HepG2 (cell line): ENCODE data around the gene TUBA4B. TPM values are rescaled to one million over a fixed set of nuclear protein-coding genes. Genes with fewer than 3 reads are reported as not detected.

Source experiments
- CHD4 ChIP-seq: fragments of 200-600 bp; sonication (generic); IDR thresholded peaks from 2 replicates; pipeline ENCODE4 v1.7.0; 2017; ENCODE audit warnings: mild to moderate bottlenecking, low read length, borderline replicate concordance
- HMG20B ChIP-seq: conservative IDR thresholded peaks from 2 replicates; pipeline ENCODE4 v1.6.1; 2016; ENCODE audit warnings: missing genetic modification reagents, missing compliant biosample characterization
- HOXD1 ChIP-seq: sonication (generic); formaldehyde crosslinking; IDR thresholded peaks from 2 replicates; pipeline ENCODE4 v1.5.0; 2020; ENCODE audit warnings: missing genetic modification reagents
- PHF21A ChIP-seq: sonication (generic); formaldehyde crosslinking; IDR thresholded peaks from 2 replicates; pipeline ENCODE4 v1.5.0; 2020; ENCODE audit warnings: mild to moderate bottlenecking, missing genetic modification reagents
- ZBTB20 ChIP-seq: sonication (generic); formaldehyde crosslinking; IDR thresholded peaks from 2 replicates; pipeline ENCODE4 v1.8.1; 2023; ENCODE audit warnings: missing genetic modification reagents, low read depth, mild to moderate bottlenecking, borderline replicate concordance
- ZFY ChIP-seq: sonication (generic); formaldehyde crosslinking; IDR thresholded peaks from 2 replicates; pipeline ENCODE4 v1.4.0; 2020; ENCODE audit warnings: missing genetic modification reagents
- ZNF124 ChIP-seq: sonication (generic); formaldehyde crosslinking; IDR thresholded peaks from 2 replicates; pipeline ENCODE4 v1.4.0; 2020; ENCODE audit warnings: missing genetic modification reagents
- ZNF616 ChIP-seq: sonication (generic); formaldehyde crosslinking; IDR thresholded peaks from 2 replicates; pipeline ENCODE4 v1.5.0; 2020; ENCODE audit warnings: low read depth, mild to moderate bottlenecking, missing genetic modification reagents
- ZSCAN30 ChIP-seq: sonication (generic); formaldehyde crosslinking; IDR thresholded peaks from 2 replicates; pipeline ENCODE4 v1.5.0; 2020; ENCODE audit warnings: mild to moderate bottlenecking, missing genetic modification reagents
- polyA plus RNA-seq, 8 experiments: library from polyadenylated mRNA; depleted of rRNA in 3 of 8; stranded (reverse) in 7 of 8; unstranded in 1 of 8; fragments of >200 nt; fragmentation: Illumina TruSeq in 4 of 8; extraction: Trizol in 4 of 8; gene quantifications; 2 replicates each; pipeline versions ENCODE4 v1.2.1 to v1.2.3, GENCODE V29; 2011 to 2016; ENCODE audit warnings: low read depth in 4 of 8, missing spikeins in 1 of 8, mixed read lengths in 1 of 8; ENCODE audit not compliant: insufficient read depth in 1 of 8
- total RNA-seq, 5 experiments: library from RNA; depleted of rRNA; stranded (reverse); fragments of >200 nt; fragmentation: Illumina TruSeq; extraction: Trizol; gene quantifications; 2 replicates each; pipeline ENCODE4 v1.2.3, GENCODE V29; 2016; ENCODE audit warnings: low read depth in 1 of 5
- TF ChIP-seq, protein P1 (sequence below): sonication (generic); formaldehyde crosslinking; IDR thresholded peaks from 2 replicates; pipeline ENCODE4 v1.9.0; 2021; ENCODE audit warnings: mild to moderate bottlenecking, missing genetic modification reagents
- TF ChIP-seq, protein P2 (sequence below): sonication (generic); formaldehyde crosslinking; IDR thresholded peaks from 2 replicates; pipeline ENCODE4 v1.8.1; 2022; ENCODE audit warnings: mild to moderate bottlenecking, missing genetic modification reagents
- TF ChIP-seq, protein P3 (sequence below): sonication (generic); formaldehyde crosslinking; IDR thresholded peaks from 2 replicates; pipeline ENCODE4 v1.4.0; 2020; ENCODE audit warnings: mild to moderate bottlenecking, missing genetic modification reagents

Gene TUBA4B
- total and polyA plus RNA-seq, 2 of the 13 experiments (the other 11 are each of a cell fraction or from before 2014, with no cell fraction given), result 0.18 to 0.22 TPM

DNA sequence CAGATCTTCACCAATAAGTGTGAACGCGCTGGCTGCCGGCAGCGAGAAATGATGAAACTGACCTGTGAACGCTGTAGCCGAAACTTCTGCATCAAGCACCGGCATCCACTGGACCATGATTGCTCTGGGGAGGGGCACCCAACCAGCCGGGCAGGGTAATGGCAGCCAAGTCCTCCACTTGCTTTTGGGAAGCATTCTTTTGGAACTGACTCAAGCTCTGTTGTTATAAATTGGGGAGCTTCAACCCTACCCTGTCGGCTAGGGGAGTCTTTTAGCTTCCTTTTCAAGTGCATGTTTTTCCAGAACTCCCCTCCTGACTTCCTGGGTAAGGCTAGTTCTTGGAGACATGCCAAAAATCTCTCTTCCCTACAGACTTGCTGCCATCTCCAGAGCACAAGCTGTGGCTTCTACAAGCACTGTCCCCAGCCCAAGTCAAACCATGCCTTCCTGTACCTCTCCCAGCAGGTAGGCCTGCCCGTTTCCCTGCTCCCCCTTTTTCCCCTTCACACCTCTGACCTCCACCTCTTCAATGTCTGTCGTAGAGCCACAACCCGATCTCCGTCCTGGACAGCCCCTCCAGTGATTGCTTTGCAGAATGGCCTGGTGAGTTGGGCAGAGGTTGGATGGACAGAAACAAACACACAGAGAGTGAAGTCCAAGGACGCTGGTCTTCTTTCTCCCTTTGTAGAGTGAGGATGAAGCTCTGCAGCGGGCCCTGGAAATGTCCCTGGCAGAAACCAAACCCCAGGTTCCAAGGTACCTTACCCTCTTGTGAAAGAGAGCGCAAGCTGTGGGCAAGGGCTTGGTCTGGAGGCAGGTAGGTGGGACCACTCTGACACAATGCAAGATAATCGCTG is 44.9 kb upstream of the TUBA4B start (continued):
- TF ChIP-seq, protein P1, sequence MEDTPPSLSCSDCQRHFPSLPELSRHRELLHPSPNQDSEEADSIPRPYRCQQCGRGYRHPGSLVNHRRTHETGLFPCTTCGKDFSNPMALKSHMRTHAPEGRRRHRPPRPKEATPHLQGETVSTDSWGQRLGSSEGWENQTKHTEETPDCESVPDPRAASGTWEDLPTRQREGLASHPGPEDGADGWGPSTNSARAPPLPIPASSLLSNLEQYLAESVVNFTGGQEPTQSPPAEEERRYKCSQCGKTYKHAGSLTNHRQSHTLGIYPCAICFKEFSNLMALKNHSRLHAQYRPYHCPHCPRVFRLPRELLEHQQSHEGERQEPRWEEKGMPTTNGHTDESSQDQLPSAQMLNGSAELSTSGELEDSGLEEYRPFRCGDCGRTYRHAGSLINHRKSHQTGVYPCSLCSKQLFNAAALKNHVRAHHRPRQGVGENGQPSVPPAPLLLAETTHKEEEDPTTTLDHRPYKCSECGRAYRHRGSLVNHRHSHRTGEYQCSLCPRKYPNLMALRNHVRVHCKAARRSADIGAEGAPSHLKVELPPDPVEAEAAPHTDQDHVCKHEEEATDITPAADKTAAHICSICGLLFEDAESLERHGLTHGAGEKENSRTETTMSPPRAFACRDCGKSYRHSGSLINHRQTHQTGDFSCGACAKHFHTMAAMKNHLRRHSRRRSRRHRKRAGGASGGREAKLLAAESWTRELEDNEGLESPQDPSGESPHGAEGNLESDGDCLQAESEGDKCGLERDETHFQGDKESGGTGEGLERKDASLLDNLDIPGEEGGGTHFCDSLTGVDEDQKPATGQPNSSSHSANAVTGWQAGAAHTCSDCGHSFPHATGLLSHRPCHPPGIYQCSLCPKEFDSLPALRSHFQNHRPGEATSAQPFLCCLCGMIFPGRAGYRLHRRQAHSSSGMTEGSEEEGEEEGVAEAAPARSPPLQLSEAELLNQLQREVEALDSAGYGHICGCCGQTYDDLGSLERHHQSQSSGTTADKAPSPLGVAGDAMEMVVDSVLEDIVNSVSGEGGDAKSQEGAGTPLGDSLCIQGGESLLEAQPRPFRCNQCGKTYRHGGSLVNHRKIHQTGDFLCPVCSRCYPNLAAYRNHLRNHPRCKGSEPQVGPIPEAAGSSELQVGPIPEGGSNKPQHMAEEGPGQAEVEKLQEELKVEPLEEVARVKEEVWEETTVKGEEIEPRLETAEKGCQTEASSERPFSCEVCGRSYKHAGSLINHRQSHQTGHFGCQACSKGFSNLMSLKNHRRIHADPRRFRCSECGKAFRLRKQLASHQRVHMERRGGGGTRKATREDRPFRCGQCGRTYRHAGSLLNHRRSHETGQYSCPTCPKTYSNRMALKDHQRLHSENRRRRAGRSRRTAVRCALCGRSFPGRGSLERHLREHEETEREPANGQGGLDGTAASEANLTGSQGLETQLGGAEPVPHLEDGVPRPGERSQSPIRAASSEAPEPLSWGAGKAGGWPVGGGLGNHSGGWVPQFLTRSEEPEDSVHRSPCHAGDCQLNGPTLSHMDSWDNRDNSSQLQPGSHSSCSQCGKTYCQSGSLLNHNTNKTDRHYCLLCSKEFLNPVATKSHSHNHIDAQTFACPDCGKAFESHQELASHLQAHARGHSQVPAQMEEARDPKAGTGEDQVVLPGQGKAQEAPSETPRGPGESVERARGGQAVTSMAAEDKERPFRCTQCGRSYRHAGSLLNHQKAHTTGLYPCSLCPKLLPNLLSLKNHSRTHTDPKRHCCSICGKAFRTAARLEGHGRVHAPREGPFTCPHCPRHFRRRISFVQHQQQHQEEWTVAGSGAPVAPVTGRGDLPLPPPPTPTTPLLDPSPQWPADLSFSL (CRISPR knock-in tag), result no peak
- TF ChIP-seq HMG20B (CRISPR knock-in tag) (peak; percentile 78), ZBTB20 (0 out of 2 replicates have a peak, but pooled peaks have one; percentile 33), PHF21A (CRISPR knock-in tag) (no peak; the same call in 1 of the 2 replicates), ZNF616 (CRISPR knock-in tag) (0 out of 2 replicates have a peak, but pooled peaks have one; percentile 32), ZNF124 (peak; percentile 60; the same call in 1 of the 2 replicates), ZFY (CRISPR knock-in tag) (peak; percentile 49), ZSCAN30 (no peak), CHD4 (peak; percentile 30; the same call in 1 of the 2 replicates), HOXD1 (CRISPR knock-in tag) (no peak)
- TF ChIP-seq, protein P2, sequence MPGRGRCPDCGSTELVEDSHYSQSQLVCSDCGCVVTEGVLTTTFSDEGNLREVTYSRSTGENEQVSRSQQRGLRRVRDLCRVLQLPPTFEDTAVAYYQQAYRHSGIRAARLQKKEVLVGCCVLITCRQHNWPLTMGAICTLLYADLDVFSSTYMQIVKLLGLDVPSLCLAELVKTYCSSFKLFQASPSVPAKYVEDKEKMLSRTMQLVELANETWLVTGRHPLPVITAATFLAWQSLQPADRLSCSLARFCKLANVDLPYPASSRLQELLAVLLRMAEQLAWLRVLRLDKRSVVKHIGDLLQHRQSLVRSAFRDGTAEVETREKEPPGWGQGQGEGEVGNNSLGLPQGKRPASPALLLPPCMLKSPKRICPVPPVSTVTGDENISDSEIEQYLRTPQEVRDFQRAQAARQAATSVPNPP (CRISPR knock-in tag), result 0 out of 2 replicates have a peak, but pooled peaks have one; percentile 22
- TF ChIP-seq, protein P3, sequence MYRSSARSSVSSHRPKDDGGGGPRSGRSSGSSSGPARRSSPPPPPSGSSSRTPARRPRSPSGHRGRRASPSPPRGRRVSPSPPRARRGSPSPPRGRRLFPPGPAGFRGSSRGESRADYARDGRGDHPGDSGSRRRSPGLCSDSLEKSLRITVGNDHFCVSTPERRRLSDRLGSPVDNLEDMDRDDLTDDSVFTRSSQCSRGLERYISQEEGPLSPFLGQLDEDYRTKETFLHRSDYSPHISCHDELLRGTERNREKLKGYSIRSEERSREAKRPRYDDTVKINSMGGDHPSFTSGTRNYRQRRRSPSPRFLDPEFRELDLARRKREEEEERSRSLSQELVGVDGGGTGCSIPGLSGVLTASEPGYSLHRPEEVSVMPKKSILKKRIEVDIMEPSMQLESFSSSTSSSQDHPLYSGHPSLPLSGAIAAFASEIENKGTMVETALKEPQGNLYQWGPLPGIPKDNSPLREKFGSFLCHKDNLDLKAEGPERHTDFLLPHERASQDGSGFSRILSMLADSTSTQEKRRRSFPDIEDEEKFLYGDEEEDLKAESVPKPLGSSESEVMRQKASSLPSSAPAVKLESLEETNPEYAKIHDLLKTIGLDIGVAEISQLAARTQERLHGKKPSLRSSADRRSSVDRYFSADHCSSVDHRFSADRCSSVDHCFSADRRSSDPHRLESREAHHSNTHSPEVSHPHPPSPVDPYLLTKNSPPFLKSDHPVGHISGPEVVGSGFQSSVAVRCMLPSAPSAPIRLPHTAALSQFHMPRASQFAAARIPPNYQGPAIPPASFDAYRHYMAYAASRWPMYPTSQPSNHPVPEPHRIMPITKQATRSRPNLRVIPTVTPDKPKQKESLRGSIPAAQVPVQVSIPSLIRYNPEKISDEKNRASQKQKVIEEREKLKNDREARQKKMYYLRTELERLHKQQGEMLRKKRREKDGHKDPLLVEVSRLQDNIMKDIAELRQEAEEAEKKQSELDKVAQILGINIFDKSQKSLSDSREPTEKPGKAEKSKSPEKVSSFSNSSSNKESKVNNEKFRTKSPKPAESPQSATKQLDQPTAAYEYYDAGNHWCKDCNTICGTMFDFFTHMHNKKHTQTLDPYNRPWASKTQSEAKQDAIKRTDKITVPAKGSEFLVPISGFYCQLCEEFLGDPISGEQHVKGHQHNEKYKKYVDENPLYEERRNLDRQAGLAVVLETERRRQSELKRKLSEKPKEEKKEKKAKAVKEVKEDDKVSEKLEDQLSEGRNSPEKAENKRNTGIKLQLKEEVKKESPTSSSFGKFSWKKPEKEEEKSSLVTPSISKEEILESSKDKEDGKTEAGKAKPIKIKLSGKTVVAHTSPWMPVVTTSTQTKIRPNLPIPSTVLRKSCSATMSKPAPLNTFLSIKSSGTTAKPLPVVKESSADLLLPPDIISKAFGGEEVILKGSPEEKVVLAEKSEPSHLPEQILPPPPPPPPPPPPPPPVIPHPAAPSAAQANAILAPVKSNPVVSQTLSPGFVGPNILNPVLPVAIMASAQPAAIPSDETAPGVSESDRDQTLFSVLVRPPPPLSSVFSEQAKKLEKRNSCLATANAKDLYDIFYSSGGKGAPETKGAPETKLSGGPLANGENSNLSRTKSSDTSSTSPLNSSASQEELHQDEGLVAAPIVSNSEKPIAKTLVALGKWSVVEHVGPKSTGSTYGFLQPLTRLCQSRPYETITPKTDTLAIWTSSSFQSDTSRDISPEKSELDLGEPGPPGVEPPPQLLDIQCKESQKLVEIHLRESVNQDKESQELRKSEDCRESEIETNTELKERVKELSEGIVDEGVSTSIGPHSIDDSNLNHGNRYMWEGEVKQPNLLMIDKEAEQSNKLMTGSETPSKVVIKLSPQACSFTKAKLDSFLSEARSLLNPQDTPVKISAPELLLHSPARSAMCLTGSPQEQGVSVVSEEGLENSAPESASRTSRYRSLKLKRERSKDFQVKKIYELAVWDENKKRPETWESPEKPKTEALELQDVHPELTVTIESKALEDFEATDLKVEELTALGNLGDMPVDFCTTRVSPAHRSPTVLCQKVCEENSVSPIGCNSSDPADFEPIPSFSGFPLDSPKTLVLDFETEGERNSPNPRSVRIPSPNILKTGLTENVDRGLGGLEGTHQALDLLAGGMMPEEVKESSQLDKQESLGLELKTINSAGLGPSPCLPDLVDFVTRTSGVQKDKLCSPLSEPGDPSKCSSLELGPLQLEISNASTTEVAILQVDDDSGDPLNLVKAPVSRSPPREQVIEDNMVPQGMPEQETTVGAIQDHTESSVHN (CRISPR knock-in tag), result no peak
